T-helper 1 cell treated with Interleukin-12 subunit alpha and Interleukin-12 subunit beta and Interleukin-4 antibody, amounts not matched to agents 30 ng/mL and 1 ng/mL, for 36 hours (primary cell): ENCODE results near the gene NTSR1. TPM values are rescaled to one million over a fixed set of nuclear protein-coding genes. Genes with fewer than 3 reads are reported as not detected.

ENCODE experiments used
- intact Hi-C: fragments of 100-400 bp; cut with micrococcal nuclease; formaldehyde crosslinking; loops from one replicate; pipeline ENCODE4 v1.15.1; 2024
- total RNA-seq: library from RNA; stranded (reverse); gene quantifications from 2 replicates; pipeline ENCODE4 v1.2.3, GENCODE V29; 2022

NTSR1 gene
- total RNA-seq, 1 donor from 2014 or later, result not detected

- intact Hi-C loops, result no loop called here
These were observed 28.7 kb downstream of the NTSR1 start for GRCh38 chr20:62737271-62737811.

GRCh38 chr20:62738025-62738881 is 29.6 kb downstream of the NTSR1 start:
- intact Hi-C loops, result no loop called here

- intact Hi-C loops, result no loop called here
These were observed 30.4 kb downstream of the NTSR1 start for GRCh38 chr20:62739067-62739466.

- intact Hi-C loops, result loop anchor here (1.0 to 5.0 kb wide), 11 partner anchors 23 to 437 kb away; partner anchors contain the start of genes ADRM1, RPS21 and SLCO4A1
These were observed 31.1 kb downstream of the NTSR1 start for GRCh38 chr20:62739581-62740285.

GRCh38 chr20:62740286-62741141 is 31.9 kb downstream of the NTSR1 start:
- intact Hi-C loops, result loop anchor here (1.0 to 5.0 kb wide), 11 partner anchors 24 to 438 kb away; partner anchors contain the start of genes ADRM1, RPS21 and SLCO4A1

- intact Hi-C loops, result loop anchor here (2.0 to 5.0 kb wide), 2 partner anchors 54 to 98 kb away; partner anchors contain the start of gene SLCO4A1
These were observed 32.6 kb downstream of the NTSR1 start for GRCh38 chr20:62741191-62741691.

GRCh38 chr20:62741701-62742491 is 33.3 kb downstream of the NTSR1 start:
- intact Hi-C loops, result loop anchor here (2.0 to 5.0 kb wide), 2 partner anchors 55 to 99 kb away; partner anchors contain the start of gene SLCO4A1

- intact Hi-C loops, result loop anchor here (5.0 kb wide), 1 partner anchor 55 kb away; no protein-coding TSS in a partner anchor
These were observed 33.9 kb downstream of the NTSR1 start for GRCh38 chr20:62742550-62742949.

- intact Hi-C loops, result loop anchor here (5.0 kb wide), 1 partner anchor 56 kb away; no protein-coding TSS in a partner anchor
These were observed 34.5 kb downstream of the NTSR1 start for GRCh38 chr20:62742979-62743776.

GRCh38 chr20:62743777-62744317 is 35.2 kb downstream of the NTSR1 start:
- intact Hi-C loops, result loop anchor here (5.0 kb wide), 1 partner anchor 57 kb away; no protein-coding TSS in a partner anchor

GRCh38 chr20:62744741-62745191 is 36.1 kb downstream of the NTSR1 start:
- intact Hi-C loops, result loop anchor here (5.0 kb wide), 1 partner anchor 57 kb away; no protein-coding TSS in a partner anchor

- intact Hi-C loops, result no loop called here
These were observed 36.8 kb downstream of the NTSR1 start for GRCh38 chr20:62745279-62745951.

GRCh38 chr20:62745952-62746288 is 37.3 kb downstream of the NTSR1 start:
- intact Hi-C loops, result no loop called here

- intact Hi-C loops, result no loop called here
These were observed 39.7 kb downstream of the NTSR1 start for GRCh38 chr20:62748311-62748710.

GRCh38 chr20:62749851-62750445 is 41.3 kb downstream of the NTSR1 start:
- intact Hi-C loops, result no loop called here

- intact Hi-C loops, result no loop called here
These were observed 43.0 kb downstream of the NTSR1 start for GRCh38 chr20:62751551-62752150.

- intact Hi-C loops, result no loop called here
These were observed 43.6 kb downstream of the NTSR1 start for GRCh38 chr20:62752181-62752670.
